T-helper 1 cell treated with Interleukin-12 subunit alpha and Interleukin-12 subunit beta and Interleukin-4 antibody, amounts not matched to agents 30 ng/mL and 1 ng/mL, for 36 hours (primary cell): ENCODE results near the gene LRRFIP1. TPM values are rescaled to one million over a fixed set of nuclear protein-coding genes. Genes with fewer than 3 reads are reported as not detected.

Experiments used
- intact Hi-C: fragments of 100-400 bp; cut with micrococcal nuclease; formaldehyde crosslinking; loops from one replicate; pipeline ENCODE4 v1.15.1; 2024
- total RNA-seq: library from RNA; stranded (reverse); gene quantifications from 2 replicates; pipeline ENCODE4 v1.2.3, GENCODE V29; 2022

The LRRFIP1 gene
- total RNA-seq, 1 donor from 2014 or later, result 217 TPM

GRCh38 chr2:237638176-237638575 is 10.8 kb downstream of the LRRFIP1 start:
- intact Hi-C loops, result no loop called here

- intact Hi-C loops, result no loop called here
These were observed 11.9 kb downstream of the LRRFIP1 start for GRCh38 chr2:237639052-237639835.

- intact Hi-C loops, result no loop called here
These were observed 12.4 kb downstream of the LRRFIP1 start for GRCh38 chr2:237639836-237640220.

GRCh38 chr2:237640493-237640998 is 13.2 kb downstream of the LRRFIP1 start:
- intact Hi-C loops, result no loop called here

- intact Hi-C loops, result no loop called here
These were observed 14.8 kb downstream of the LRRFIP1 start for GRCh38 chr2:237642038-237642734.

- intact Hi-C loops, result no loop called here
These were observed 15.7 kb downstream of the LRRFIP1 start for GRCh38 chr2:237643066-237643465.

GRCh38 chr2:237643582-237644380 is 16.4 kb downstream of the LRRFIP1 start:
- intact Hi-C loops, result no loop called here

GRCh38 chr2:237644381-237644703 is 17.0 kb downstream of the LRRFIP1 start:
- intact Hi-C loops, result no loop called here

GRCh38 chr2:237645261-237645660 is 17.9 kb downstream of the LRRFIP1 start:
- intact Hi-C loops, result no loop called here

GRCh38 chr2:237647176-237648015 is 20.0 kb downstream of the LRRFIP1 start:
- intact Hi-C loops, result no loop called here

GRCh38 chr2:237648016-237648381 is 20.6 kb downstream of the LRRFIP1 start:
- intact Hi-C loops, result no loop called here

GRCh38 chr2:237649541-237650454 is 22.4 kb downstream of the LRRFIP1 start:
- intact Hi-C loops, result no loop called here

- intact Hi-C loops, result no loop called here
These were observed 23.1 kb downstream of the LRRFIP1 start for GRCh38 chr2:237650455-237650850.

GRCh38 chr2:237651761-237652160 is 24.4 kb downstream of the LRRFIP1 start:
- intact Hi-C loops, result no loop called here

GRCh38 chr2:237652181-237652580 is 24.8 kb downstream of the LRRFIP1 start:
- intact Hi-C loops, result no loop called here

- intact Hi-C loops, result no loop called here
These were observed 25.5 kb downstream of the LRRFIP1 start for GRCh38 chr2:237652854-237653253.

GRCh38 chr2:237653776-237654558 is 26.6 kb downstream of the LRRFIP1 start:
- intact Hi-C loops, result no loop called here

- intact Hi-C loops, result no loop called here
These were observed 29.7 kb downstream of the LRRFIP1 start for GRCh38 chr2:237657063-237657462.

- intact Hi-C loops, result no loop called here
These were observed 33.1 kb downstream of the LRRFIP1 start for GRCh38 chr2:237660381-237660900.
